Uterus (tissue), 2 donors: ENCODE measurements around the gene SPRING1.

Experiments
- CTCF ChIP-seq, 4 experiments: fragments of 200-600 bp in 2 of 4; fragments of 450-650 bp in 2 of 4; sonication (generic) in 2 of 4; IDR thresholded peaks; one replicate each; pipeline ENCODE4 v1.5.1; 2016 to 2019; ENCODE audit warnings: antibody characterized with exemption in 4 of 4, mild to moderate bottlenecking in 2 of 4, moderate library complexity in 1 of 4
- POLR2A ChIP-seq, 2 donors: fragments of 450-650 bp; IDR thresholded peaks; one replicate each; pipeline ENCODE4 v1.6.1; 2016; ENCODE audit warnings: antibody characterized with exemption in 2 of 2, mild to moderate bottlenecking in 1 of 2, moderate library complexity in 1 of 2

GRCh38 chr12:116713527-116713926 lies 24.3 kb downstream of the SPRING1 start:
- no peak for TF ChIP-seq CTCF (IDR thresholded peaks at IDR 0.05)
- no peak for TF ChIP-seq POLR2A (IDR thresholded peaks at IDR 0.05)
